Hematopoietic multipotent progenitor cell treated with erythropoietin and hydrocortisone succinate and interleukin-3 and kit ligand, for 17 days (in vitro differentiated cells): Measurements from ENCODE around the gene EMC8.

ENCODE experiments used
- DNase-seq: peaks from one replicate; pipeline ENCODE4 v3.0.0-alpha.2; 2015; ENCODE audit warnings: low spot score

EMC8 gene

DNA sequence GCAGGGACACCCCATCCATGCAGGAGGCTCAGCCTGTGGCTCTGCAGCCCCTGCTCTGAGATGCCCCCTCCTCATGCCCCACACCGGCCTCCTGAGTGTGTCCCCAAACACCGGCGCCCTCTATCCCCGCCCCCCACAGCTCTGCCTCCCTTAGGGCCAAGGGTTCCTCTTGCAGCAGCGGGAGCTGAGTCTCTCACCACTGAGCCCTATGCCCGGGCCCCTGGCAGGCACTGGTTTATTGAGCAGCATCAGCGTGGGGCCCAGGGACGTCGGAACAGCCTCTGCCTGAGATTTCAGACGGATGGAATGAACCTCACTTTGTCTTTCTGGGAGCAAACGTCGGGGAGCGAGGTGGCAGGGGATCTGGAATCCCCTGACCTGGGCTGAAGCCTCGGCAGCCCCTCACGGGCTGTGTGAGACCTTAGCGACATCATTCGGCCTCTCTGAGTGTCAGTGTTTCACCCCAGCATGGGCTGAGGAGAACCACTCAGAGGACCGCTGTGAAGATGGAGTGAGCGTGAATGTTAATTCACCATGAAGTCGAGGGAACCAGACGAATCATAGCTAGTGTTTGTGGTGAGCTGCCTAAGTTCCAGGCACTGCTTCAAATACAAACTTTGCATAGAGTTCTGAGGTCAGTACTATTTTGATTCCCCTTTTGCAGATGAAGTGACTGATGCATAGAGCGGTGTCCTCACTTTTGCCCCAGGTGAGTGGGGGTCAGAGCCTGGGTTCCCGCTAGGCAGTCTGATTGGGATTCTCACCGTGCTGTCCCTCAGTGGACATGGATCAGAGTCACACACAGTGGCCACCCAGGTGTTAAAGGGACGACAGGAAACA is 43.2 kb downstream of the EMC8 start:
- DNase-seq, result no peak

DNA sequence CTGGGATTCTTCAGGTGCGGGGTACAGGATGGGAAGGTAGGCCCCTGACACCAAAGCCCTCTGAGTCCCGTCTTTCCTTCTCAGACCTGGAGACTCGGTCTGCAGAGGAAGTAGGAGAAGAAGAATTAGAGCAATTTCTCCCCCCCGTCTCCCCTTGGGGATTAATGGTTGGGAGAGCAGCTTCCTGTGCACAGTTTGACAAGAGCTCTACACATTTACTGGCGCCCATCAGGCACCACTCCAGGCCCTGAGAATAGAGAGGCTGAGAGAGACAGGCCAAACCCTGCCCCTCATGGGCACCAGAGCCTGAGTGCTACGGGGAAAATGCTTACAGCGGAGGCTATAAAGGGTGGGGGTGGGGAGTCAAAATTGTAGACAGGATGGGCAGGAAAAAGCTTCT is 44.9 kb downstream of the EMC8 start:
- no peak for DNase-seq

DNA sequence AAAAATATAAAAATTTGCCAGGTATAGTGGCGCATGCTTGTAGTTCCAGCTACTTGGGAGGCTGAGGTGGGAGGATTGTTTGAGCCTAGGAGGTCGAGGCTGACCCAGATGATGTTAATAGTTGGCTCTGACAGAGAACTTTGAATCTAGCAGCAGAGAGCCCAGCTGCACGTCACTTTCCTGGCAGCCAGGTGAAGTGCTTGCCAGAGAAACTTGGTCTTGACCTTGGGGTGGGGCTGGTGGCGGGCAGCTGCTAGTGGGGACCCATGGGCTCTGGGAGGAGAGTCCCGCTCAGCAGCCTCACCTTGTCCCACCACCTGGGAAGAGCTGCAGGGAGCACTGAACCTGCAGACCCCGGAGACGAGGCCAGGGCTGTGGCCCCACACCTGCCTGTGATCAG is 45.4 kb downstream of the EMC8 start:
- no peak for DNase-seq

- DNase-seq, result no peak
Measured at GRCh38 chr16:85753559-85753958, 45.8 kb downstream of the EMC8 start.

GRCh38 chr16:85752511-85753420 is 46.6 kb downstream of the EMC8 start:
- DNase-seq, result no peak

DNA sequence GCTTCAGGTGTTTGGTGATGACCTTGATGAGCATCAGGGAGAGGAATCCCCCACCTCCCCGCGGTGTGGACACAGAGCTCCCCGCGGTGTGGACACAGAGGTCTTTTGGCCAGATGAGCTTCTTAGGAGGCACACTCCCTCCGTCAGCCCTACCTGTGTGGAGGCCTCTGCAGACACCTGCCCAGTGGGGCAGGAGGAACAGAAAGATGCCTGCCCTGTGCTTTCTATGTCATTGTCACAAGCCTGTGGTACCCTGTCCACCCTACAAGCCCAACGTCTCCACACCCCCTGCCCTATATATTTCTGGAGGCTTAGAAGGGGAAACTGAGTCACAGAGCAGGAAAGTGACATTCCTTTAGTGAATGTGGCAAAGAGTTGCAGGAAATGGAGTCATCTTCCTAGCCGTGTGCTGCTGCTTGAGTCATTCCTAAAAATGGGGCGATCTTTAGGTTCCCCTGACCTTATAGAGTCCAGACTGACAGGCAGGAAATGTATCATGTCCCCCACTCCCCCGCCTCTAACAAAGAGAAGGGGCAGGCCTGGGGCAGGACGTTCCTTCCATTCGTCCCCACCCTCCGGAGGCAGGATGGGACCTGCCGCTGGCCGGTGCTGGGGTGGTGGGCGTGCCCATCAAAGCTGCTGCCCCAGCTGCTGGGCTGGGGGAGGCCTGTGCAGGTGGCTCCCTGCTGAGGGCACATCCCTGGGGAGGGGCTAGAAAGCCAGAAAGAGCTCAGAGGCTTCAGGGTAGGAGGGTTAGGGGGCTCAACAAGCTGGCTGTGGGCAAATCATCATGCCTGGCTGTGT is 47.4 kb downstream of the EMC8 start:
- DNase-seq, result no peak

- DNase-seq, result no peak
Measured at GRCh38 chr16:85750827-85751697, 48.3 kb downstream of the EMC8 start, which contains the start of gene C16orf74. TSS of gene C16orf74 (minus strand) at chr16:85751096. CDS start at chr16:85735217, 15,879 bp downstream.

GRCh38 chr16:85750146-85750826 is 49.1 kb downstream of the EMC8 start:
- DNase-seq, result no peak

GRCh38 chr16:85749771-85750145 is 49.6 kb downstream of the EMC8 start:
- no peak for DNase-seq

- DNase-seq, result no peak
Measured at GRCh38 chr16:85746460-85747215, 52.7 kb downstream of the EMC8 start.

GRCh38 chr16:85738923-85739715 is 60.2 kb downstream of the EMC8 start:
- no peak for DNase-seq

GRCh38 chr16:85736921-85737320 is 62.4 kb downstream of the EMC8 start:
- no peak for DNase-seq

DNA sequence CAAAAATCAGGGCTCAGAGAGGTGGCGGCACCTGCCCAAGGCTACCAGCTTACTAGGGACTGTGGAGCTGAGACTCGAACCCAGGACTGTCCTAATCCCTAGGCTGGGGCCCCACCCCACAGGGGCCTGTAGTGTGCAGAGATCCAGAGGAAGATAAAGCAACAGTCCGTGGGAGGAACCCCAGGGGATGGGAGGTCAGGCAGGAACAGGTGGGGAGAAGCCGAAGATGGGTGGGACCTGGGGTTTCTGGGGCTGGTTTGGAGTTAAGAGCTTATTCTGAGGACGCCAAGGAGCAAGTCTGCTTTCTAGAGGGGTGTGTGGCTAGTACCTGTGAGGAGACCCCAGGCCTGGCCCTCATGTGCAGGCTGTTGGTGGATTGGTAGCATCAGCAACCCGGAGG is 63.4 kb downstream of the EMC8 start:
- DNase-seq, result no peak

- no peak for DNase-seq
Measured at GRCh38 chr16:85735225-85735635, 64.1 kb downstream of the EMC8 start.

DNA sequence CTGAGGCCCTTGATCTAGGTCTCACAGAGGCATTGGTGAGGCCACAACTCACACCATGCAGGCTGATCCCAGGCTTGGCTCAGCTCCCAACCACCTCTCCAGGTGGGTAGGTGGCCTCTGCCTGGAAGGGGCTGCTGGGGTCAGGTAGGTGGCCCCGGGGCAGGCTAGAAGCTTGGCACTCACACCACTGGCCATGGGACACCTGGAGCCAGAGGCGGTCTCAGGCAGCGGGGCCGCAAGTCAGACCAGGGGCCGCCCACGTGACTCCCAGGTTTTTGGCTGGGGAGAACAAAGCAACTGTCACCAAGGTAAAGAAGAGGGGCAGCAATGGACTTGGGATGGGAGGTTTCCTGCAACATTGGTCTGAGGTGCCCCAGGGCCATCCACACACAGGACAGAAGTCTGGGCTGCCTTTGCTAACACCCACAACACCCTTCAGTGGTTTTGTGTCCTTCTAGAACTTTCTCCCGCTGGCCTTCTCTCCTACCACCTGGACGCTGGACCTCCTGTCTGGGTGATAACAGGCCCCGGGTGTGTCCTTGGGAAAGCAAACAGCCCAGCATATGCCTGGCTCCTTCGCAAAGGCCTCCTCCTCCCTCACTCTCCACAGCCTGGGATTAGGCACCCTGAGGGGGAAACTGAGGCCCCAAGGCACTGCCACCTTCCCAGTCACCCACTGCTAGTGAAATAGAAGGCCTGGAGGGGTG is 64.9 kb downstream of the EMC8 start:
- no peak for DNase-seq

GRCh38 chr16:85733839-85734170 is 65.5 kb downstream of the EMC8 start:
- DNase-seq, result no peak

GRCh38 chr16:85733155-85733838 is 66.0 kb downstream of the EMC8 start:
- DNase-seq, result no peak

GRCh38 chr16:85731179-85731578 is 68.2 kb downstream of the EMC8 start:
- DNase-seq, result no peak
